Measurements from ENCODE around the gene HTT.

HTT gene

DNA sequence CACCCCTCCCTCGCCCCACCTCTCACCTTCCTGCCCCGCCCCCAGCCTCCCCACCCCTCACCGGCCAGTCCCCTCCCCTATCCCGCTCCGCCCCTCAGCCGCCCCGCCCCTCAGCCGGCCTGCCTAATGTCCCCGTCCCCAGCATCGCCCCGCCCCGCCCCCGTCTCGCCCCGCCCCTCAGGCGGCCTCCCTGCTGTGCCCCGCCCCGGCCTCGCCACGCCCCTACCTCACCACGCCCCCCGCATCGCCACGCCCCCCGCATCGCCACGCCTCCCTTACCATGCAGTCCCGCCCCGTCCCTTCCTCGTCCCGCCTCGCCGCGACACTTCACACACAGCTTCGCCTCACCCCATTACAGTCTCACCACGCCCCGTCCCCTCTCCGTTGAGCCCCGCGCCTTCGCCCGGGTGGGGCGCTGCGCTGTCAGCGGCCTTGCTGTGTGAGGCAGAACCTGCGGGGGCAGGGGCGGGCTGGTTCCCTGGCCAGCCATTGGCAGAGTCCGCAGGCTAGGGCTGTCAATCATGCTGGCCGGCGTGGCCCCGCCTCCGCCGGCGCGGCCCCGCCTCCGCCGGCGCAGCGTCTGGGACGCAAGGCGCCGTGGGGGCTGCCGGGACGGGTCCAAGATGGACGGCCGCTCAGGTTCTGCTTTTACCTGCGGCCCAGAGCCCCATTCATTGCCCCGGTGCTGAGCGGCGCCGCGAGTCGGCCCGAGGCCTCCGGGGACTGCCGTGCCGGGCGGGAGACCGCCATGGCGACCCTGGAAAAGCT, at the start of gene HTT, which contains the start of gene HTT-AS:
HTT (plus strand) TSS at position 604 of the 768 bp plus-strand sequence; CDS start at position 749, 145 bp downstream.
HTT-AS (minus strand) TSS at position 461 of the 768 bp plus-strand sequence.
- peak; percentile 94 to 97 for DNase-seq

DNA sequence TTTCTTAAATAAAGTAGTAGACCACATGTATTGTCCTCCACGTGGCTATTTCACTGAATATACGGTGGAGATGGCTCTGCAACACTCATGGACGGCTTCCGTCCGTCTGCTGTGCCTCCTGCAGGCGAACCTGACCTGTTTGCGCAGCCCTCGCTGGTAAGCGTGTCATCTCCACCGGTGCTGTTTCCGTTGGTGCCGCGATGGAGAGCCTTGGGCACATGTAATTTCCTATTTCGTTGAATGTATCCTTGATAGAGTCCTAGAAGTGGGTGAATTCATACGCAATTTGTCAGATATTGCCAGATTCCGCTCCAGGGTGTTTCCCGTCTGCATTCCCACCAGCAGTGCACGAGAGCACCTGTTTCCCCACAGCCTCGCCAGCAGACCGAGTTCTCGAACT, 48.6 kb upstream of the HTT start:
- no peak for DNase-seq

DNA sequence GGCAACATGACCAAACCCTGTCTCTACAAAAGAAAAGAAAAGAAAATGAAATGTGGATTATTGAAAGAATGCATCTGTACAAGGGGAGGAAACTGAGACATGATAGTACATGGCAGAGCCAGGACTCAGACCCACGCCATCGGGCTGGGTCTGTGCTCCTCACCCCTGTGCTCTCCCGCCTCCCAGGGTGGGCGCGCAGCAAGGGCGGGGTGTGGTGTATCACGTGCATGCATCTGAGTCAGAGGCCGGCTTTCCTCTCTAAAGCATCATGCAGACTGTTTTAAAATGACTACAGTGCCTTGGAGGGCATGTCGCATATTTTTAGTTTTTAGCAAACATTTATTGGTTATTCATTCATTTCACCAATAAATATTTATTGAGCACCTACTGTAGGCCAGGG, 47.9 kb upstream of the HTT start:
- no peak for DNase-seq

DNA sequence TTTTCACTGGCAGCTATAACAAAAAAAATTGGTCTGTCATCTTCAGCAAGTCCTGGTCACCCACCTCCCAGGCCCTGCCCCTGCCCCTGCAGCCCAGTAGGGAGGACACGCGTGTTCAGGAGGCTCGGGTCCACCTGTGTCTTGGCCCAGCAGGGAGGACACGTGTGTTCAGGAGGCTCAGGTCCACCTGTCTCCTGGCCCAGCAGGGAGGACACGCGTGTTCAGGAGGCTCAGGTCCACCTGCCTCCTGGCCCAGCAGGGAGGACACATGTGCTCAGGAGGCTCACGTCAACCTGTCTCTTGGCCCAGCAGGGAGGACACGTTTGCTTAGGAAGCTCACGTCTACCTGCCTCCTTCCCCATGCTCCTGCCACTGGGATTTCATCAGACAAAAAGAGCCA, 45.0 kb upstream of the HTT start:
- no peak for DNase-seq

DNA sequence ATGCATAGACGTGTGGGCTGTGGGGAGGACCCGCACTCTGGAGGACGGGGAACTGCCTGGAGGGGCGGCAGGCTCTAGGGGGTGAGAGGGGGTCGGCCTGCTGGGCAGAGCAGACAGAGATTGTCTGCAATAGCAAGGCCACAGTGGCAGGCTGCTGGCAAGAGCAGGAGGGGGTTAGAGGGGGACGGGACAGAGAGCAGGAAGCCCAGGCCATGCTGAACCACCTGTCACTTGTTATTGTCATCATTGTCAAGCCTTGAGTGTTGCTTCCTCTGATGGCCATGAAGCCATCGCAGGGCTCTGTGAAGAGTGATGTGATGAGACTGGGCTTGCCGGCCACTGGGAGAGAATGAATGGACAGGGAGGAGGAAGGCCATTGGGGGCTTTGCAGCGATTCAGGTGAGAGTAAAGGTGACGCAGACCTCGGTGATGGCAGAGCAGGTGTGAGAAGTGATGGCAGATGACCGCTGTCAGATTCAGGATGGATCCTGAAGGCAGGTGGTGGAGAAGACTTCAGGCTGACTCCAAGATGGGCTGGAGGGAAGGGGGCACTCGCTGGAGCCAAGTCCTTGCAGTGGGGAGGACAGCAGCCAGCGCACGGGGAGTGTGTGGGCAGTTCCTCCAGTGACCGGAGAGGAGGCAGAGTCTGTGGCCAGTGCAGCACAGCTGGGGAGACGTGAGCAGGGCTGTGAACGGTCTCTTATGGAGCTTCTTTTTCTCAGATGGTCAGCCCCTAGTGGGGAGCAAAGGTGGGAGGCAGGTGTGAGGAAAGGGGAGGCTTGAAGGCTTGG, 43.7 kb upstream of the HTT start:
- no peak for DNase-seq

DNA sequence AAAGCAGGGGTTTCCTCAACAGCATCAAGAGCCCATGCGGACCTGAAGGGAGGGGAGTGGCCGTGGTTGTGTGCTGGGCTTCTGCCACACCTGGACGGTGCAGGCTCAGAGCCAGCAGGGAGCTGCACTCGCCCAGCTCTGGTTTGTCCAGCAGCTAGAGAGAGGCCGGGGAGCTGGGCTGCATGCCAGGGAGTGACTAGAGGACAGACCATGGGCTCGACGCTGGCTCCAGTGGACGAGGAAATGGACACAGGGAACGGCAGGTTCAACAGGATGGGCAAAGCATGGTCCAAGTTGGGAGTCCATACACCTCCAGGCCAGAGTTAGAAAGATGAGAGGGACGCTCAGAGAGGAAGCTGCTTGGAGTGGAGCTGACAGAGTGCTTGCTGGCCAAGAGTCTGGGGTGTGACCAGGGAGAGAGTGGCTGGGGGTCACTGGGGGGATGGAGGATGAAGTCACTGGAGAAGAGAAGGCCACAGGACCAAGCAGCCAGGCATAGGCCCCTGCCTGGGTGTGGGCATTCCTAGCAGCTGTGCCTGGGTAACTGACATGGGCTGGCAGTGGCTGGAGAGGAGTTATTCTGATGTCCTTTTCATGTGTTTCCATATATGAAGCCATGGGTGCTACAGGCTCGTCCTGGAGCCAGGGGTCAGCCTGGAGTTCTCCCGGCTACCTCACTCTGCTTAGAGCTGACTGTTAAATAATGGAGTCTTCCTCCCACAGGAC, 43.0 kb upstream of the HTT start:
- DNase-seq, result no peak

DNA sequence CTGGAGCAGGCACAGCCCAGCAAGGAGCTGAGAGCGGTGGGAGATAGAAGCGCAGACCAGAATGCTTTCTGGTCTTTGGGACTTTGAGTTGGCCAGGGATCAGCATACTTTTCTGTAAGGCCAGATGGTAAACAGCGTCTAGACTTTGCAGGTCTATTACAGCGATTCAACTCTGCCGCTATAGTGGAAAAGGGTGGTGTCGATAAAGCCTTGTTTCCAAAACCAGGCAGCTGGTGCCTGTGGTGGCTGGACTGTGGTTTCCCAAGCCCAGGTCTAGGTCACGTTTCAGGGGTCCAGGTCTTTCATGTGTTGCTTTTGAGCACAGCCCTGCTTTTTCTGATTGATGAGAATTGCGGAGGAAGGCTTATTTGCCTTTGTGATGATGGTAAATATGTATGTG, 40.2 kb upstream of the HTT start:
- no peak for DNase-seq

DNA sequence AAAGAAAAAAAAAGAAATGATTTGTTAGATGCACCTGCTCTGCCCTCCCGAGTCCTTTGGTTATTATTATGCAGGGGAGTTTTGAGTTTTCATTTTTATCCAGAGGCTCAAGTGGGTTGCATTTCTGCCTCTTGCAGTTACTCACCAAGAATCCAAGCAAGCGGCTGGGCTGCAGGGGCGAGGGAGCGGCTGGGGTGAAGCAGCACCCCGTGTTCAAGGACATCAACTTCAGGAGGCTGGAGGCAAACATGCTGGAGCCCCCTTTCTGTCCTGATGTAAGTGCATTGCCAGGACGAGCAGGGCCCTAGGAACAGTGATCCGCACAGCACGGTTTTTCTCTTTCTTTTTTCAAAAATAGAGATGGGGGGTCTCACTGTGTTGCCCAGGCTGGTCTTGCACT, 39.2 kb upstream of the HTT start:
- no peak for DNase-seq

DNA sequence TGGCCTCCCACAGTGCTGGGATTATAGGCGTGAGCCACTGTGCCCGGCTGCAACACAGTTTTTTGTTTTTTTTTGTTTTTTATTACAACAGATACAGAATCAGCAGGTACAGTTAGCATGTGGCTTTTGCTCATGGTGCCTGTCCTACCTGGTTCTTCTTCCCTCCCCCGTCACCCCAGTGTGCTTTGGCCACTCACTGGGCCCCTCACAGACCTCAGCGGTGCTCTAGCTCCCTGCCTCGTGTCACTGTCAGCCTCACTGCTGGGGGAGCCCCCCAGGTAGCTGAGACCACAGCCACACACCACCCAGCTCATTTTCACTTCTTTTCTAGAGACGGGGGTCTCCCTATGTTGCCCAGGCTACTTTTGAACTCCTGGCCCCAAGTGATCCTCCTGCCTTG, 38.8 kb upstream of the HTT start:
- DNase-seq, result no peak

DNA sequence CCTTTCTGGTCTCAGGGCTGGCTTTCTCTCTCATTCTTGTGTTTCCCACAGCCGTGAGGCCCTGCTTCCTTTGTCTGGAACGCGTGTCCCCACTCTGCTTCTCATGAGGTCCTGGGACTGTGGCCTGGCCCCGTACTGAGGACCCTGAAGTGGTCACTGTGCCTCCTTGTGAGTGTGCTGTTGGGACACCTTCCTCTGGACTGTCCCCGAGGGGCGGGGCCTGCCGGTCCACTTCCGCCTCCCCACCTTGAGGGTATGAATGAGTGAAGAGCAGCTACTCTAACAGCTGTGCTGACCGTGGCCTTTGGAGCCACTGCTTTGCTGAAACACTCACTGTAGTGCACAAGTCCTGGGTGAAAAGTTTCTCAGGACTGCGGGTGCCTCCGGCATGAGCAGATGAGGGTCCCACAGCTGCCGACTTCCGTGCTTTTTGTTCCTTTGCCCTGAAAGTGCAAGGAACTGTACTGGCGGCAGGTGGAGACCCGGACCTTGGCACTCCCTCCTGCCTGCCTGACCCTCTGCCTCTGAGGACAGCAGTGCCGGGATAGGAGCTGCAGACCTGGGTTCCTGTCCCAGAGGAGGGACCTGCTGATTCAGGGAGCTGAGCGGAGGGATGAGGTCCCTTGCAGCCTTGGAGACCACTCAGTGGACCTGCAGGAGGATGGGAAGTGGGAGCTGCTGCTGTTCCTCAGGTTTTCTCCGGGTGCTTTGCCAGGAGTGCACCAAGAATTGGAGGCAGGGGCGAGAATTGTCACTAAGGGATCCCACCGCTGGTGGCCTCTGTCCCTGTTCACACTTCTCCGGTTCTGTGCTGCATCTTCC, 38.1 kb upstream of the HTT start:
- no peak for DNase-seq

DNA sequence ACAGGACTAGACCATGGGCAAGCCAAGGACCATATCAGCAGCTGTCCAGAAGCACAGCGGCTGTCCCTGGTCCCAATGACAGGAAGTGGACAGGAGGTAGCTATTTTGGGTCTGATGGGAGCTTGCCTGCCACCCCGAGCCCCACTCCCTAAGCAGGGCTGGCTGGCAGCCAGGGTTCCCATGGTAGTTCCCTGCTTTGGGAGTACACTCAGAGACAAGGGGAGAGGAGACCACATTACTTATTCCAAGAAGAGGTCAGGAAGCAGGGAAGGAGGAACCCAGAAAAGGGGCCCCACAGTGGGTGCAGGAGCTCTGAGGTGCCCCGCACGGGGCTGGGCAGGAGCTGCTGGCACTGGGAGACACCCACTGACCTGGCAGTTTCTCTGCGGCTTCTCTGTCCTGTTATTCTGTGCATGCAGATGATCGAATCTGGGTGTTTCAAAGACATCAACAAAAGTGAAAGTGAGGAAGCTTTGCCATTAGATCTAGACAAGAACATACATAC, 36.5 kb upstream of the HTT start:
- no peak for DNase-seq

DNA sequence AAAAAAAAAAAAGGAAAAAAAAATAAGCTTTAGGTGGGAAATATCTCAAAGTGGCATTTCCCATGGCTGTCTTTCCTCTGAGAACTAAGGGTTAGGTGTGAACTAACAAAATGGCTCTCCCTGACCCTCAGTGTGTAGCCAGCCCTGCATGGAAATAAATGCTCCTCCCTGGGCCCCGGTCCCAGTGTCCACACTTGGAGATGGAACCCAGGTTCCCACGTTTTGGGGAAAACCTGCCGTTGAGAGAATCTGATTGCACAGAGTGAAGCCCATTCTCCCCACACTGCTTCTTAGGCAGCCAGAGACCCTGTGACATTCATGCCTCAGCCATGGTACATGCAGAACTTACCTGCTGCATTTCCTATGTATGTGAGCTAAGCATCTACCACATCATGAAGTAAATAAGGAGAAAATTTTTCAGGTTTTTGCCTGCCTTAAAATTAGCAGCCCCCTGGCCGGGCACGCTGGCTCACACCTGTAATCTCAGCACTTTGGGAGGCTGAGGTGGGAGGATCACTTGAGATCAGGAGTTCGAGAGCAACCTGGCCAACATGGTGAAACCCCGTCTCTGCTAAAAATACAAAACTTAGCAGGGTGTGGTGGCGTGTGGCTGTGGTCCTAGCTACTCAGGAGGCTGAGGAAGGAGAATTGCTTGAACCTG, 34.6 kb upstream of the HTT start:
- DNase-seq, result no peak

DNA sequence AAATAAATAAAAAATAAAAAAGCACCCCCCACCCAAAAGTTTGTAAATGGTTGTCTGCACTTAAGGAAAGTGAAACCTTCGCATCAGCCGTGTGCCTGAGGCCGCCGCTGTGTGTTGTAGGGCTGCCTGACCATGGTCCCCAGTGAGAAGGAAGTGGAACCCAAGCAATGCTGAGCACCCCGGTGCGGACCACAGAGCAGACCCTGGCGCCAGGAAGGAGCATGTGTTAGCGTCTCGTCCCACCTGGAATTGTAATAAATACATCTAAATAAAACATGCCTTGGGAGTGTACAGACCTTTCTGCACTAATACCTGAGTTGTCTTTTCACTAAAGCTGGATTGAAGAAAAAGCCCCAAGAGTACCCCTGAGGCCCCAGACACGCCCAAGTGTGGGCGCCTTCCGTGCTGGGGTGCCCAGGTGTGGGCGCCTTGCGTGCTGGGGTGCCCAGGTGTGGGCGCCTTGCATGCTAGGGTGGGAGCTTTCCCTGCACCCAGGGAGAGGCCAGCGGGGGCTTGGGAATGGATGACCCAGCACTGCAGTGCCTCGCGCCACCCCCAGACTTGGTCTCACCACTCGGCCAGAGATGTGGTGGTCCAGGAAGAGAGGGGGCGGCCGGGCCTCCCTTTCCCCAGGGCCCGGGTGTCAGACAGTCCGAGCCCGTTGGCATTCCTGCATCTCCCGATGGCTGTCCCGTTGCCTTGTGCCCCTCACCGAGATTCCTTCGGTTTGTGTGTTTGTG, 33.9 kb upstream of the HTT start:
- peak in 1 of 2 donors; percentile 25 for DNase-seq

DNA sequence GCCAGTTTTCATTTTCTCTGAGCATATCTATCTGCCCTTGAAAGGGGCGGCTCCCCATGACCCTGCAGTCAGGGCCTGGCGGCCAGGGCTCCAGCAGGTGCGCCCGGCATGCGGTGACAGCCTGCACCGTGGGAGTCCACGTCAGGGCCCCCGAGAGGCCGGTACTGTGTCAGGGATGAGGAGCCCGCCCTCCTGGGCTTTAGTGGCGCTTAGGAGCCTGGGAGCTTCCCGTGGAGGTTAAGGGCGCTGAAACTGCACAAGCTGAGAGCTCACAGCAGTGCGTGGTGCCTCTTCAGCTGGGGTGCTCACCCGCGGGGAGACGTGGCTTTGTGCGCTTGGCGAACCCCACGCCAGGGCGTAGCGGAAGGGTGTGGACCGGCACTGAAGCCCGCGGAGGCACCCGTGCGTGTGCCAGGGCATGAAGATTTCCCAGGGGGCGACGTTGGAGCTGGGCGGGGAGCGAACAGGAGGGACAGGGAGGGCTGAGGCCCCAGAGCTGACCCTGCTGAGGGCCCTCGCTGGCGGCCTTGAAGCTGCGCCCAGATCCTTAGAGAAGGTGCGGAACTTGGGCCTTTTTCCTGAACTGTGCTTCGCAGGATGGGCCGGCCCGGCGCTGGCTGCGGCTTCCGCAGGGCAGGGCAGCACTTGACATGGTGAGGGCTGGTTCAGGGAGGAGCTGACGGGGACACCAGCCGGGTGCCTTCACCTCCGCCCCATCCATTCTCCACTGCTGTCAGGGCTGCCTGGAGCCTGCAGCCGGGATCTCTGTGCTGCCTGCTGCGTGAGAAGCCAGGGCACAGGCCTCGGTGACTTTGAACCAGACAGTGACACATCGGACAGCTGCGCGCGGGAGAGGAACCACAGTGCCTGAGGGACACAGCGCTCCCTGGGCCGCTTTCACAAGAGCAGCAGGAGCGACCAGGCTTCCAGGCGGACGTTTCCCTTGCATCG, 33.0 kb upstream of the HTT start:
- DNase-seq, result peak; percentile 59 to 64

DNA sequence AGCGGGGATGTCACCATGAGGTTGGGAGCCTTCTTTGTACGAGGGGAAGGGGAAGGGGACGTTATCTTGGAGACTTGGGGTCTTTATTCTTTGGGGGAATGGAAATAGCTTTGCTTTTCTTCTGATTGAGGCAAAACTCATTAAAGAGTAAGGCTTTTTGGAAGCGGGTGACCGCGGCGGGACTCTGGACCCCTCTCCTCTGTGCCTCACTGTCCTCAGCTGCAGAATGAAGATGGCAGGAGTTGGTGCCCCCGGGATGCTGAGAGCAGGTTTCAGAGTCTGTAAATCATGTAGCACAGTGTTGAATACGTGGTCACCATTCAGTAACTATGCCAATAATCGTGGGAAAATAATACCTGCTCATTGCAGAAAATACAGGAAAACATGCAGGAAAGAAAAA, 32.3 kb upstream of the HTT start:
- no peak for DNase-seq

DNA sequence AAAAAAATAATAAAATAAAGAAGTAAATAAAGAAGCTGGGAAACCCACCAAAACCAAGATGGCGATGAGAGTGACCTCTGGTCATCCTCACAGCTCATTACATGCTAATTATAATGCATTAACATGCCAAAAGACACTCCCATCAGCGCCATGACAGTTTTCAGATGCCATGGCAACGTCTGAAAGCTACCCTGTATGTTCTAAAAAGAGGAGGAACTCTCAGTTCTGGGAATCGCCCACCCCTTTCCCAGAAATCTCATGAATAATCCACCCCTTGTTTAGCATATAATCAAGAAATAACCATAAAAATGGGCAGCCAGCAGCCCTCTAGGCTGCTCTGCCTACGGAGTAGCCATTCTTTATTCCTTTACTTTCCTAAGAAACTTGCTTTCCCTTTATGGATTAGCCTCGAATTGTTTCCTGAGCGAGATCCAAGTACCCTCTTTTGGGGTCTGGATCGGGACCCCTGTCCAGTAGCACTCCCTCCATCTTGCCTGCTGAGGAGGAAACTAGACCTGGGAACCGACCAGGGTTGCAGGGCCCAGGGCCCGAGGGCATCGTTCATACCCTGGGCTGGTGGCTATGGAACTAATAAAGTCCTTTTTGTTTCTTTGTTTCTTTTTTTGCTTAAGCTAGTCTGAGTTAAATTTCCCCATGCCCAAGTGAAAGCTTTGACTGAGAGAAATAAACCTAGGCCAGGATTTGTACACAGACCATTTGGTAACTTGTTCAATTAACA, 31.0 kb upstream of the HTT start:
- DNase-seq, result peak; percentile 41 to 61

DNA sequence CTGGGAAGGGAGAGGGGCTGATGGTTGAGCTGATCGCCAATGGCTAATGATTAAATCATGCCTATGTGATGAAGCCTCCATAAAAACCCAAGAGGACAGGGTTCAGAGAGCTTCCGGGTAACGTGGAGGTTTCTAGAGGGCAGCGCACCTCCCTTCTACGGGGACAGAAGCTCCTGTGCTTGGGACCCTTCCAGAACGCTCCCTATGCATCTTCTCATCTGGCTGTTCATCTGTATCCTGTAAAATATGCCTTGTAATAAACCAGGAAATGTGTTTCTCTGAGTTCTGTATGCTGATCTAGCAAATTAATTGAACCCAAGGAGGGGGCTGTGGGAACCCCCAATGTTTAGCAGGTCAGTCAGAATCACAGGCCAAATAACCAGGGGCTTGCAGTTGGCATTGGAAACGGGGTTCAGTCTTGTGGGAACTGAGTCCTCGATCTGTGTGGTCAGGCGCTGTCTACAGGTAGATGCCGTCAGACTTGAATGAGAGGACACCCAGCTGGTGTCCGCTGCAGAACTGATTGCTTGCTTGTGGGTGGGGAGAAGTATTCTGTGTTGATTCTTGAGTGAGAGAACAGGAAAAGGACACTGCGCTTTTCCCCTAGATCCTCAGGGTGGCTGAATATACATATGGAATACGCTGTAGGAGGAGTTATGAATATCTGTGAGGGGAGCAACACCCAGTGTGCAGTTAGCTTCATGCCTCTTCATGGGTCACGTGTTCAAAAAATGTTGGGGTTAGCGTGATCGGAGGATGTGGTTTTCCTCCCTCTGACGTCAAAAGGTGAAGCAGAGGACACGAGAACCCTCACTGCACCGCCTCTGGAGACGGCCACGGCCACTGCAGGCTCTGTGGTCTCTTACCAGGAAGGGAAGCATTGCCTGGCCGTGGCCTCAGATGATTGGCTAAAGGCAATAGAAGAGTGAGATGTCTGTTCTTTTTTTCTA, 29.3 kb upstream of the HTT start:
- DNase-seq, result peak; percentile 89 to 92

DNA sequence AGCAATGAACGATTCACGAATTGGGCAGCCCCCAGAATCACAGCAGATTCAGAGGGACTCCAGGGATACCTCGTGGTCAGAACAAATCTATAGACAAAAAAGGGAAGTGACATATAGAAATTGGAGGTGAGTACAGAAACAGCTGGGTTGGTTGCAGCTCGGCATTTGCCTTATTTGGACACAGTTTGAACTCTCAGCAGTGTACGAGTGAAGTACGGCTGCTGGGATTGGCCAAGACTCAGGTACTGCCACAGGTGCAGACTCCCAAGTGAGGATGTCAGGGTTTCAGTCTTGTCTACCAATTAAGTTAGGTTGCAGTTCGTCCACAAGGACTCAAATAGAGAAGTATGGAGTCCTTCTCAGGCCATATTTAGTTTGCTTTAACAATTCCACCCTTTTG, 28.3 kb upstream of the HTT start:
- DNase-seq, result peak in 1 of 2 donors; percentile 47

Measured in CD4-positive, alpha-beta T cell treated with Interferon alpha-2 for 1 hour (primary cell).